ENCODE data around the gene SCN9A.

The SCN9A gene

GRCh38 chr2:166249318-166249717, 126.4 kb downstream of the SCN9A start:
- TF ChIP-seq, protein P1, sequence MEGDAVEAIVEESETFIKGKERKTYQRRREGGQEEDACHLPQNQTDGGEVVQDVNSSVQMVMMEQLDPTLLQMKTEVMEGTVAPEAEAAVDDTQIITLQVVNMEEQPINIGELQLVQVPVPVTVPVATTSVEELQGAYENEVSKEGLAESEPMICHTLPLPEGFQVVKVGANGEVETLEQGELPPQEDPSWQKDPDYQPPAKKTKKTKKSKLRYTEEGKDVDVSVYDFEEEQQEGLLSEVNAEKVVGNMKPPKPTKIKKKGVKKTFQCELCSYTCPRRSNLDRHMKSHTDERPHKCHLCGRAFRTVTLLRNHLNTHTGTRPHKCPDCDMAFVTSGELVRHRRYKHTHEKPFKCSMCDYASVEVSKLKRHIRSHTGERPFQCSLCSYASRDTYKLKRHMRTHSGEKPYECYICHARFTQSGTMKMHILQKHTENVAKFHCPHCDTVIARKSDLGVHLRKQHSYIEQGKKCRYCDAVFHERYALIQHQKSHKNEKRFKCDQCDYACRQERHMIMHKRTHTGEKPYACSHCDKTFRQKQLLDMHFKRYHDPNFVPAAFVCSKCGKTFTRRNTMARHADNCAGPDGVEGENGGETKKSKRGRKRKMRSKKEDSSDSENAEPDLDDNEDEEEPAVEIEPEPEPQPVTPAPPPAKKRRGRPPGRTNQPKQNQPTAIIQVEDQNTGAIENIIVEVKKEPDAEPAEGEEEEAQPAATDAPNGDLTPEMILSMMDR (IDR thresholded peaks at IDR 0.05; ENCODE audit: extremely low read depth, missing control alignments) = no peak
- DNase-seq (ENCODE audit: low spot score) = no peak

DNA sequence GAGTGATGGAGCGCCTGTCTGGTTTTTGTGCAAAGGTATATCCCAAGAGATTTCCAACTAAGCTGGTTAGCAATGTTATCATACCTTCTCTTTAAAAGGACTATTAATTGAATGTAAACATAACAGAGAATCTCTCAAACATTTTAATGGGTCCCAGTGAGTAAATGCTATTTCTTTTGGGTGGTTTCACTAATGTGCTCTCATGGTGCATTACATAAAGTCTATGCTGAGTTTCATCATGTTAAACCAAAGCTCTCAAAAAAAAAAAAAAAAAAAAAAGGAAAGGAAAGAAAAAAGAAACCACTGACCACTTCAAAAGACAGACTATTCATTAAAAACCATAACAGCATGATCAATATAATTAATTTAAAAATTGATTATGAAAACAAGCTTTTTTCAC, 128.8 kb downstream of the SCN9A start:
- no peak for DNase-seq (ENCODE audit: low spot score)
- TF ChIP-seq, protein P1 (IDR thresholded peaks at IDR 0.05; ENCODE audit: extremely low read depth, missing control alignments) = no peak

DNA sequence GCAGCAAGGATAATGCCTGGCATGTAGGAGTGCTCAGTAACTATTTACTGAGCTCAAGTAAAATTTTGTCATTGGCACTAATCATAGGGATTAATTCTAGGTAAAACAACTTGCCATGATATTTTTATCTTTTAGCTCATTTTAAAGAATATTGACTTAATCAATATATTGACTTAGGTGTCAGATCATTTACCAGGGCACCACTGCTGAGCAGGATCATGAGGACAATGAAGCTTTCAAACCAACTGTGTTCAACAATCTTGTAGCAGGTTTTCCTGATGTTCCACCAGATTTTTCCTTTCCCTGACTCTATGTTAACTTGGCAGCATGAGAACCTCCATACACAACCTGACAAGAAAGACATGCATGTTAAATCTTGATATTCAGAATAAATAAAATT, 133.4 kb downstream of the SCN9A start:
- no peak for DNase-seq (ENCODE audit: low spot score)
- TF ChIP-seq, protein P1 (IDR thresholded peaks at IDR 0.05; ENCODE audit: extremely low read depth, missing control alignments) = no peak

GRCh38 chr2:166240387-166241313, 135.1 kb downstream of the SCN9A start:
- no peak for DNase-seq (ENCODE audit: low spot score)
- TF ChIP-seq, protein P1 (IDR thresholded peaks at IDR 0.05; ENCODE audit: extremely low read depth, missing control alignments) = no peak

DNA sequence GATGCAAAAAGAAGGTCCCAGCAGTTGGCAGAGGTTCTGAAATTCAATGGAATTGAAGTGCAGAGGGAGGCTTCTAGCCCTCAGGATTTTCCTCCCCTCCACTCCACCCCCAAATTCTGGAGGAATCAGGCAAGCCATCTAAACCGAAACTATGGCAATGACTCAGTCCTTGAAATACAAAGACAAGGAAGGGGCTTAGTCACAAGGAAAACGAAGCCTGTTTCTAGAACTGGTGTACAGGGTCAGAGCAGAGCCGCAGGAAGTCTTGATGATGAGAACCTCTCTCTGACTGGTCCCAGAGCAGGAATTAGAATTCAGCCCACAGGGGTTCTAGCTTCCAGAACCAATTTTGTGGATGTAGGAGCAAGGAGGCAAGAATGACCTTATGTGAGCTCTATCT, 136.2 kb downstream of the SCN9A start:
- TF ChIP-seq, protein P1 (IDR thresholded peaks at IDR 0.05; ENCODE audit: extremely low read depth, missing control alignments) = no peak
- DNase-seq (ENCODE audit: low spot score) = no peak

GRCh38 chr2:166238176-166238575, 137.6 kb downstream of the SCN9A start:
- TF ChIP-seq, protein P1 (IDR thresholded peaks at IDR 0.05; ENCODE audit: extremely low read depth, missing control alignments) = no peak
- DNase-seq (ENCODE audit: low spot score) = no peak

GRCh38 chr2:166234112-166234846, 141.5 kb downstream of the SCN9A start:
- TF ChIP-seq, protein P1 (IDR thresholded peaks at IDR 0.05; ENCODE audit: extremely low read depth, missing control alignments) = no peak
- no peak for DNase-seq (ENCODE audit: low spot score)
